HepG2 (cell line): Measurements from ENCODE around the gene RNGTT. TPM values are rescaled to one million over a fixed set of nuclear protein-coding genes. Genes with fewer than 3 reads are reported as not detected.
"Not testable (repeated sequence)": the region's sequence is repeated elsewhere in the genome, so short reads cannot be mapped to it uniquely, and the experiment has no call there.

ENCODE experiments used
- BHLHE40 ChIP-seq: IDR thresholded peaks from 2 replicates; pipeline ENCODE4 v1.6.1; 2011; ENCODE audit warnings: low read length, improper control_type of control experiment
- CREM ChIP-seq, 2 experiments: sonication (generic) in 1 of 2; formaldehyde crosslinking in 1 of 2; IDR thresholded peaks; 2 replicates each; pipeline versions ENCODE4 v1.4.0 to v1.6.1; 2016 to 2020; ENCODE audit warnings: antibody characterized with exemption in 1 of 2, mild to moderate bottlenecking in 1 of 2, missing genetic modification reagents in 1 of 2
- EP300 ChIP-seq, 3 experiments: sonication (generic) in 1 of 3; formaldehyde crosslinking in 1 of 3; IDR thresholded peaks; 2 replicates each; pipeline versions ENCODE4 v1.5.1 to v1.6.1; 2011 to 2020; ENCODE audit warnings: low read depth in 2 of 3, low read length in 2 of 3, borderline replicate concordance in 1 of 3, improper control_type of control experiment in 1 of 3, mild to moderate bottlenecking in 1 of 3, missing genetic modification reagents in 1 of 3, moderate library complexity in 1 of 3
- FOXA3 ChIP-seq: IDR thresholded peaks from 2 replicates; pipeline ENCODE4 v1.6.1; 2016; ENCODE audit warnings: missing genetic modification reagents, missing compliant biosample characterization
- FOXJ3 ChIP-seq: sonication (generic); formaldehyde crosslinking; IDR thresholded peaks from 2 replicates; pipeline ENCODE4 v1.4.0; 2020; ENCODE audit warnings: missing genetic modification reagents, mild to moderate bottlenecking, borderline replicate concordance
- FOXO1 ChIP-seq: sonication (generic); formaldehyde crosslinking; IDR thresholded peaks from 2 replicates; pipeline ENCODE4 v1.4.0; 2020; ENCODE audit warnings: missing genetic modification reagents
- FOXP1 ChIP-seq, 2 experiments: fragments of 450-650 bp in 1 of 2; IDR thresholded peaks; 2 replicates each; pipeline ENCODE4 v1.6.1; 2017 to 2018; ENCODE audit warnings: antibody characterized with exemption in 1 of 2
- HNF4A ChIP-seq: sonication (generic); formaldehyde crosslinking; IDR thresholded peaks from 2 replicates; pipeline ENCODE4 v1.4.0; 2020; ENCODE audit warnings: missing genetic modification reagents
- KAT8 ChIP-seq: IDR thresholded peaks from 2 replicates; pipeline ENCODE4 v1.6.1; 2016; ENCODE audit warnings: missing genetic modification reagents, missing compliant biosample characterization
- MED1 ChIP-seq: sonication (generic); formaldehyde crosslinking; IDR thresholded peaks from 2 replicates; pipeline ENCODE4 v1.4.0; 2020; ENCODE audit warnings: missing genetic modification reagents
- NCOA2 ChIP-seq: sonication (generic); formaldehyde crosslinking; IDR thresholded peaks from 2 replicates; pipeline ENCODE4 v1.8.0; 2022; ENCODE audit warnings: inconsistent platforms
- NCOR1 ChIP-seq: fragments of 200-600 bp; sonication (generic); IDR thresholded peaks from 2 replicates; pipeline ENCODE4 v1.7.0; 2017; ENCODE audit warnings: antibody characterized with exemption, low read length, borderline replicate concordance
- SAP130 ChIP-seq: IDR thresholded peaks from 2 replicates; pipeline ENCODE4 v1.6.1; 2016; ENCODE audit warnings: low read depth
- TEAD3 ChIP-seq: optimal IDR thresholded peaks from 2 replicates; pipeline ENCODE3; 2016; ENCODE audit warnings: borderline replicate concordance
- polyA plus RNA-seq, 8 experiments: library from polyadenylated mRNA; depleted of rRNA in 3 of 8; stranded (reverse) in 7 of 8; unstranded in 1 of 8; fragments of >200 nt; fragmentation: Illumina TruSeq in 4 of 8; extraction: Trizol in 4 of 8; gene quantifications; 2 replicates each; pipeline versions ENCODE4 v1.2.1 to v1.2.3, GENCODE V29; 2011 to 2016; ENCODE audit warnings: low read depth in 4 of 8, missing spikeins in 1 of 8, mixed read lengths in 1 of 8; ENCODE audit not compliant: insufficient read depth in 1 of 8
- total RNA-seq, 5 experiments: library from RNA; depleted of rRNA; stranded (reverse); fragments of >200 nt; fragmentation: Illumina TruSeq; extraction: Trizol; gene quantifications; 2 replicates each; pipeline ENCODE4 v1.2.3, GENCODE V29; 2016; ENCODE audit warnings: low read depth in 1 of 5
- TF ChIP-seq, protein P1 (sequence below): sonication (generic); formaldehyde crosslinking; IDR thresholded peaks from 2 replicates; pipeline ENCODE4 v1.5.1; 2020; ENCODE audit warnings: mild to moderate bottlenecking, missing genetic modification reagents, borderline replicate concordance
- TF ChIP-seq, protein P2 (sequence below): sonication (generic); IDR thresholded peaks from 2 replicates; pipeline ENCODE4 v1.6.1; 2016; ENCODE audit warnings: low read depth, borderline replicate concordance
- TF ChIP-seq, protein P3 (sequence below): sonication (generic); formaldehyde crosslinking; IDR thresholded peaks from 2 replicates; pipeline ENCODE4 v1.4.0; 2020; ENCODE audit warnings: missing genetic modification reagents

Gene RNGTT
- total and polyA plus RNA-seq, 2 of the 13 experiments (the other 11 are each of a cell fraction or from before 2014, with no cell fraction given) = 6.0 to 22.6 TPM

DNA sequence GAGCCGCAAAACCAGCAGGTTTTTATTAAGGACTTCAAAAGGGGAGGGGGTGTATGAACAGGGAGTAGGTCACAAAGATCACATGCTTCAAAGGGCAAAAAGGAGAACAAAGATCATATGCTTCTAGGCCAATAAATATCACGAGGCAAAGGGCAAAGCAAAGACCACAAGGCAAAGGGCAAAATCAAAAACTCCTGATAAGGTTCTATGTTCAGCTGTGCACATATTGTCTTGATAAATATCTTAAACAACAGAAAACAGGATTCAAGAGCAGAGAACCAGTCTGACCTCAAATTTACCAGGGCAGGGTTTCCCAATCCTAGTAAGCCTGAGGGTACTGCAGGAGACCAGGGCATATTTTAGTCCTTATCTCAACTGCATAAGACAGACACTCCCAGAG lies 5.8 kb upstream of the RNGTT start (continued):
- TF ChIP-seq FOXA3 (CRISPR knock-in tag) (peak; percentile 57), HNF4A (peak; percentile 93), NCOA2 (peak; percentile 76), FOXP1 (CRISPR knock-in tag; IDR thresholded peaks at IDR 0.05) (peak; percentile 67), FOXJ3 (CRISPR knock-in tag) (peak; percentile 68; the same call in 1 of the 2 replicates), FOXO1 (CRISPR knock-in tag) (peak; percentile 65; the same call in 1 of the 2 replicates), EP300 (IDR thresholded peaks at IDR 0.05; ENCODE audit: low read depth in 2 of 2, low read length in 2 of 2) (peak in 1 of 2 experiments; percentile 72; a peak in 2 of 4 replicates), EP300 (CRISPR knock-in tag; IDR thresholded peaks at IDR 0.05; ENCODE audit: borderline replicate concordance) (peak; percentile 42; the same call in 1 of the 2 replicates), MED1 (CRISPR knock-in tag) (peak; percentile 76), TEAD3 (CRISPR knock-in tag) (peak; percentile 47), NCOR1 (peak; percentile 55; the same call in 1 of the 2 replicates), BHLHE40 (peak; percentile 54), KAT8 (CRISPR knock-in tag) (0 out of 2 replicates have a peak, but pooled peaks have one; percentile 21), SAP130 (CRISPR knock-in tag) (peak; percentile 56), CREM (IDR thresholded peaks at IDR 0.05) (peak; percentile 51; the same call in 1 of the 2 replicates)
- TF ChIP-seq, protein P1, sequence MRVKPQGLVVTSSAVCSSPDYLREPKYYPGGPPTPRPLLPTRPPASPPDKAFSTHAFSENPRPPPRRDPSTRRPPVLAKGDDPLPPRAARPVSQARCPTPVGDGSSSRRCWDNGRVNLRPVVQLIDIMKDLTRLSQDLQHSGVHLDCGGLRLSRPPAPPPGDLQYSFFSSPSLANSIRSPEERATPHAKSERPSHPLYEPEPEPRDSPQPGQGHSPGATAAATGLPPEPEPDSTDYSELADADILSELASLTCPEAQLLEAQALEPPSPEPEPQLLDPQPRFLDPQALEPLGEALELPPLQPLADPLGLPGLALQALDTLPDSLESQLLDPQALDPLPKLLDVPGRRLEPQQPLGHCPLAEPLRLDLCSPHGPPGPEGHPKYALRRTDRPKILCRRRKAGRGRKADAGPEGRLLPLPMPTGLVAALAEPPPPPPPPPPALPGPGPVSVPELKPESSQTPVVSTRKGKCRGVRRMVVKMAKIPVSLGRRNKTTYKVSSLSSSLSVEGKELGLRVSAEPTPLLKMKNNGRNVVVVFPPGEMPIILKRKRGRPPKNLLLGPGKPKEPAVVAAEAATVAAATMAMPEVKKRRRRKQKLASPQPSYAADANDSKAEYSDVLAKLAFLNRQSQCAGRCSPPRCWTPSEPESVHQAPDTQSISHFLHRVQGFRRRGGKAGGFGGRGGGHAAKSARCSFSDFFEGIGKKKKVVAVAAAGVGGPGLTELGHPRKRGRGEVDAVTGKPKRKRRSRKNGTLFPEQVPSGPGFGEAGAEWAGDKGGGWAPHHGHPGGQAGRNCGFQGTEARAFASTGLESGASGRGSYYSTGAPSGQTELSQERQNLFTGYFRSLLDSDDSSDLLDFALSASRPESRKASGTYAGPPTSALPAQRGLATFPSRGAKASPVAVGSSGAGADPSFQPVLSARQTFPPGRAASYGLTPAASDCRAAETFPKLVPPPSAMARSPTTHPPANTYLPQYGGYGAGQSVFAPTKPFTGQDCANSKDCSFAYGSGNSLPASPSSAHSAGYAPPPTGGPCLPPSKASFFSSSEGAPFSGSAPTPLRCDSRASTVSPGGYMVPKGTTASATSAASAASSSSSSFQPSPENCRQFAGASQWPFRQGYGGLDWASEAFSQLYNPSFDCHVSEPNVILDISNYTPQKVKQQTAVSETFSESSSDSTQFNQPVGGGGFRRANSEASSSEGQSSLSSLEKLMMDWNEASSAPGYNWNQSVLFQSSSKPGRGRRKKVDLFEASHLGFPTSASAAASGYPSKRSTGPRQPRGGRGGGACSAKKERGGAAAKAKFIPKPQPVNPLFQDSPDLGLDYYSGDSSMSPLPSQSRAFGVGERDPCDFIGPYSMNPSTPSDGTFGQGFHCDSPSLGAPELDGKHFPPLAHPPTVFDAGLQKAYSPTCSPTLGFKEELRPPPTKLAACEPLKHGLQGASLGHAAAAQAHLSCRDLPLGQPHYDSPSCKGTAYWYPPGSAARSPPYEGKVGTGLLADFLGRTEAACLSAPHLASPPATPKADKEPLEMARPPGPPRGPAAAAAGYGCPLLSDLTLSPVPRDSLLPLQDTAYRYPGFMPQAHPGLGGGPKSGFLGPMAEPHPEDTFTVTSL (CRISPR knock-in tag) = peak; percentile 59; the same call in 1 of the 2 replicates
- TF ChIP-seq FOXP1 (IDR thresholded peaks at IDR 0.05); CREM (CRISPR knock-in tag; IDR thresholded peaks at IDR 0.05): not testable (repeated sequence)
- TF ChIP-seq, protein P2, sequence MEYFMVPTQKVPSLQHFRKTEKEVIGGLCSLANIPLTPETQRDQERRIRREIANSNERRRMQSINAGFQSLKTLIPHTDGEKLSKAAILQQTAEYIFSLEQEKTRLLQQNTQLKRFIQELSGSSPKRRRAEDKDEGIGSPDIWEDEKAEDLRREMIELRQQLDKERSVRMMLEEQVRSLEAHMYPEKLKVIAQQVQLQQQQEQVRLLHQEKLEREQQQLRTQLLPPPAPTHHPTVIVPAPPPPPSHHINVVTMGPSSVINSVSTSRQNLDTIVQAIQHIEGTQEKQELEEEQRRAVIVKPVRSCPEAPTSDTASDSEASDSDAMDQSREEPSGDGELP = peak; percentile 76
- TF ChIP-seq, protein P3, sequence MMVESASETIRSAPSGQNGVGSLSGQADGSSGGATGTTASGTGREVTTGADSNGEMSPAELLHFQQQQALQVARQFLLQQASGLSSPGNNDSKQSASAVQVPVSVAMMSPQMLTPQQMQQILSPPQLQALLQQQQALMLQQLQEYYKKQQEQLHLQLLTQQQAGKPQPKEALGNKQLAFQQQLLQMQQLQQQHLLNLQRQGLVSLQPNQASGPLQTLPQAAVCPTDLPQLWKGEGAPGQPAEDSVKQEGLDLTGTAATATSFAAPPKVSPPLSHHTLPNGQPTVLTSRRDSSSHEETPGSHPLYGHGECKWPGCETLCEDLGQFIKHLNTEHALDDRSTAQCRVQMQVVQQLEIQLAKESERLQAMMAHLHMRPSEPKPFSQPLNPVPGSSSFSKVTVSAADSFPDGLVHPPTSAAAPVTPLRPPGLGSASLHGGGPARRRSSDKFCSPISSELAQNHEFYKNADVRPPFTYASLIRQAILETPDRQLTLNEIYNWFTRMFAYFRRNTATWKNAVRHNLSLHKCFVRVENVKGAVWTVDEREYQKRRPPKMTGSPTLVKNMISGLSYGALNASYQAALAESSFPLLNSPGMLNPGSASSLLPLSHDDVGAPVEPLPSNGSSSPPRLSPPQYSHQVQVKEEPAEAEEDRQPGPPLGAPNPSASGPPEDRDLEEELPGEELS = peak; percentile 36; the same call in 1 of the 2 replicates
